ENCODE data around the gene NUP188.

DNA sequence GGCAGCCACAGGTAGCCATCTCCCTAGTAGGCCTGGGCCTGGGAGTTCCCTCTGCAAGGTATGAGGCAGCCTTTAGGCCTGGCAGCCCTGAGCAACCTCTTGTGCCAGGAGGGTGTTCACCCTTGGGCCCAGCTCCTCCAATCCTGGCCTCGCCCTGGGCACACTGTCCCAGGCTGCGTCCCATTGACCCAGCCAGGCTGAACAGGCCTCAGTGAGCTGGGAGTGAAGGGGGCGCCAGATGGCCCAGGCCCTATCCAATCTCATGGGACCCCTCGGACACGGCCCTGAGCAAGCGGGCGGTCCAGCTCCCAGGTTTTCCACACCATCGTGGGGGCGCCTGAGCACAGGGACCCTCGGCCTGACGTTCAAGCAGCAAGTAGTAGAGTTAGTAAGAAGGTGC is 66.2 kb downstream of the NUP188 start:
- TF ChIP-seq CTCF (IDR thresholded peaks at IDR 0.05; ENCODE audit: low read depth, low read length, poor library complexity, severe bottlenecking) (no peak), EZH2phosphoT487 (IDR thresholded peaks at IDR 0.05; ENCODE audit: borderline replicate concordance, low read length) (no peak)

Data from DOHH2 (cell line).